Neural cell (in vitro differentiated cells): Measurements from ENCODE around the gene KBTBD12. TPM values are rescaled to one million over a fixed set of nuclear protein-coding genes. Genes with fewer than 3 reads are reported as not detected.

Experiments
- H2AFZ ChIP-seq: fragments of 200-600, 300-800 bp; sonication (generic), shearing (Covaris generic); 2 replicates; pipeline ENCODE4 v1.6.0; 2014; ENCODE audit warnings: low read depth, mild to moderate bottlenecking, antibody characterized with exemption, low read length, moderate library complexity
- H3F3A ChIP-seq: fragments of 200-600 bp; shearing (Covaris generic); 2 replicates; pipeline ENCODE4 v1.6.1; 2016; ENCODE audit warnings: mild to moderate bottlenecking, moderate library complexity, mixed read lengths, antibody characterized with exemption, low read length; ENCODE audit not compliant: insufficient read depth, poor library complexity, severe bottlenecking
- H3K27ac ChIP-seq: fragments of 200-600, 300-800 bp; sonication (generic), shearing (Covaris generic); 2 replicates; pipeline ENCODE4 v1.5.1; 2014; ENCODE audit warnings: mild to moderate bottlenecking, low read length, moderate library complexity
- H3K27me3 ChIP-seq: fragments of 300-800, 200-600 bp; sonication (generic), shearing (Covaris generic); 2 replicates; pipeline ENCODE4 v1.6.0; 2014; ENCODE audit warnings: mild to moderate bottlenecking, low read depth, low read length, moderate library complexity; ENCODE audit not compliant: insufficient read depth
- H3K36me3 ChIP-seq: fragments of 300-800, 200-600 bp; sonication (generic), shearing (Covaris generic); 2 replicates; pipeline ENCODE4 v1.5.1; 2014; ENCODE audit warnings: mild to moderate bottlenecking, antibody characterized with exemption, low read length, moderate library complexity; ENCODE audit not compliant: insufficient read depth
- H3K4me2 ChIP-seq: fragments of 300-800, 200-600 bp; sonication (generic), shearing (Covaris generic); 2 replicates; pipeline ENCODE4 v1.6.0; 2014; ENCODE audit warnings: mild to moderate bottlenecking, low read length
- H3K4me3 ChIP-seq: fragments of 300-800, 200-600 bp; sonication (generic), shearing (Covaris generic); 2 replicates; pipeline ENCODE4 v1.5.1; 2014; ENCODE audit warnings: mild to moderate bottlenecking, low read length, moderate library complexity
- H3K79me2 ChIP-seq: fragments of 200-600 bp; shearing (Covaris generic); replicated peaks from 2 replicates; pipeline ENCODE4 v1.6.0; 2014; ENCODE audit warnings: mild to moderate bottlenecking, low read length, moderate library complexity; ENCODE audit not compliant: insufficient read depth
- H3K9ac ChIP-seq: fragments of 300-800, 200-600 bp; sonication (generic), shearing (Covaris generic); 2 replicates; pipeline ENCODE4 v1.6.1; 2016; ENCODE audit warnings: mild to moderate bottlenecking, low read length, mixed read lengths
- H3K9me2 ChIP-seq: fragments of 200-600 bp; shearing (Covaris generic); 2 replicates; pipeline ENCODE4 v1.6.1; 2016; ENCODE audit warnings: mild to moderate bottlenecking, low read length, mixed read lengths; ENCODE audit not compliant: insufficient read depth
- H3K9me3 ChIP-seq: fragments of 200-600, 300-800 bp; sonication (generic), shearing (Covaris generic); 2 replicates; pipeline ENCODE4 v1.6.1; 2016; ENCODE audit warnings: mild to moderate bottlenecking, mixed run types, low read length, moderate library complexity, mixed read lengths
- H4K20me1 ChIP-seq: fragments of 200-600 bp; shearing (Covaris generic); 2 replicates; pipeline ENCODE4 v1.6.1; 2016; ENCODE audit warnings: mild to moderate bottlenecking, mixed run types; ENCODE audit not compliant: insufficient read depth
- EP300 ChIP-seq: fragments of 450-650 bp; conservative IDR thresholded peaks from 2 replicates; pipeline ENCODE4 v1.6.1; 2014; ENCODE audit warnings: antibody characterized with exemption, mild to moderate bottlenecking, moderate library complexity; ENCODE audit not compliant: poor library complexity, severe bottlenecking
- EZH2 ChIP-seq: fragments of 200-600, 300-800 bp; shearing (Covaris generic), sonication (generic); IDR thresholded peaks from 2 replicates; pipeline ENCODE4 v1.6.1; 2014; ENCODE audit warnings: antibody characterized with exemption, low read length, borderline replicate concordance, mild to moderate bottlenecking; ENCODE audit not compliant: insufficient read depth, poor library complexity, severe bottlenecking
- MXI1 ChIP-seq: fragments of 450-650 bp; conservative IDR thresholded peaks from 2 replicates; pipeline ENCODE4 v1.6.1; 2014; ENCODE audit warnings: antibody characterized with exemption, mild to moderate bottlenecking; ENCODE audit not compliant: poor library complexity, severe bottlenecking
- POLR2AphosphoS5 ChIP-seq: IDR thresholded peaks from 2 replicates; pipeline ENCODE4 v1.6.1; 2012
- RAD21 ChIP-seq: fragments of 450-650 bp; conservative IDR thresholded peaks from 2 replicates; pipeline ENCODE4 v1.6.1; 2014; ENCODE audit warnings: antibody characterized with exemption, mild to moderate bottlenecking, moderate library complexity
- SMC3 ChIP-seq: fragments of 450-650 bp; conservative IDR thresholded peaks from 2 replicates; pipeline ENCODE4 v1.6.1; 2014; ENCODE audit warnings: antibody characterized with exemption, mild to moderate bottlenecking, moderate library complexity; ENCODE audit not compliant: poor library complexity
- TAF1 ChIP-seq: IDR thresholded peaks from 2 replicates; pipeline ENCODE4 v1.6.1; 2012; ENCODE audit warnings: low read depth
- polyA plus RNA-seq: library from polyadenylated mRNA; depleted of rRNA; stranded (reverse); fragments of >200 nt; gene quantifications from 2 replicates; pipeline ENCODE4 v1.2.3, GENCODE V29; 2014
- TF ChIP-seq, protein P1 (sequence below): fragments of 450-650 bp; IDR thresholded peaks from 2 replicates; pipeline ENCODE4 v1.5.1; 2014; ENCODE audit warnings: antibody characterized with exemption, mild to moderate bottlenecking, moderate library complexity; ENCODE audit not compliant: poor library complexity, severe bottlenecking
- TF ChIP-seq, protein P2 (sequence below): IDR thresholded peaks from 2 replicates; pipeline ENCODE4 v1.6.1; 2012; ENCODE audit warnings: borderline replicate concordance

Gene KBTBD12
- polyA plus RNA-seq, 1 donor from 2014 or later = not detected

DNA sequence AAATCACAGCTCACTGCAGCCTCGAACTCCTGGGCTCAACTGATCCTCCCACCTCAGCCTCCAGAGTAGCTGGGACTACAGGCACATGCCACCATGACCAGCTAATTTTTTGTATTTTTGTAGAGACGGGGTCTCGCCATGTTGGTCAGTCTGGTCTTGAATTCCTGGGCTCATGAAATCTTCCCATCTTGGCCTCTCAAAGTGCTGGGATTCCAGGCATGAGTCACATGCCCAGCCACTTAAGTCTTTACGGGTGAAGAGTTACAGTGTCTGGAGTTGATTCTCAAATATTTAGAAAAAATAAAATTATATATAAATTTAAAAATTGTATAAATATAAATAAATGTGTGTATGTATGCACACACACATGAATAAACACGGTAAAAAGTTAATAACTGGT is 14.5 kb upstream of the KBTBD12 start:
- Histone ChIP-seq H3K36me3 (no peaks in the 10 kb centered on the region), H3K4me2 (no peak overlapping the region), H3K9ac (no peak overlapping the region), H3K9me2 (no peaks in the 10 kb centered on the region), H3K27ac (no peak overlapping the region), H4K20me1 (no peaks in the 10 kb centered on the region), H2AFZ (no peak overlapping the region), H3K9me3 (no peaks in the 10 kb centered on the region), H3K4me3 (no peak overlapping the region), H3K27me3 (no peaks in the 10 kb centered on the region), H3K79me2 (no peaks in the 10 kb centered on the region), H3F3A (no peaks in the 10 kb centered on the region)
- no peak for TF ChIP-seq EZH2
- no peak for TF ChIP-seq SMC3
- no peak for TF ChIP-seq MXI1
- TF ChIP-seq RAD21 = no peak
- TF ChIP-seq POLR2AphosphoS5 = no peak
- TF ChIP-seq, protein P1, sequence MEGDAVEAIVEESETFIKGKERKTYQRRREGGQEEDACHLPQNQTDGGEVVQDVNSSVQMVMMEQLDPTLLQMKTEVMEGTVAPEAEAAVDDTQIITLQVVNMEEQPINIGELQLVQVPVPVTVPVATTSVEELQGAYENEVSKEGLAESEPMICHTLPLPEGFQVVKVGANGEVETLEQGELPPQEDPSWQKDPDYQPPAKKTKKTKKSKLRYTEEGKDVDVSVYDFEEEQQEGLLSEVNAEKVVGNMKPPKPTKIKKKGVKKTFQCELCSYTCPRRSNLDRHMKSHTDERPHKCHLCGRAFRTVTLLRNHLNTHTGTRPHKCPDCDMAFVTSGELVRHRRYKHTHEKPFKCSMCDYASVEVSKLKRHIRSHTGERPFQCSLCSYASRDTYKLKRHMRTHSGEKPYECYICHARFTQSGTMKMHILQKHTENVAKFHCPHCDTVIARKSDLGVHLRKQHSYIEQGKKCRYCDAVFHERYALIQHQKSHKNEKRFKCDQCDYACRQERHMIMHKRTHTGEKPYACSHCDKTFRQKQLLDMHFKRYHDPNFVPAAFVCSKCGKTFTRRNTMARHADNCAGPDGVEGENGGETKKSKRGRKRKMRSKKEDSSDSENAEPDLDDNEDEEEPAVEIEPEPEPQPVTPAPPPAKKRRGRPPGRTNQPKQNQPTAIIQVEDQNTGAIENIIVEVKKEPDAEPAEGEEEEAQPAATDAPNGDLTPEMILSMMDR = no peak
- TF ChIP-seq, protein P2, sequence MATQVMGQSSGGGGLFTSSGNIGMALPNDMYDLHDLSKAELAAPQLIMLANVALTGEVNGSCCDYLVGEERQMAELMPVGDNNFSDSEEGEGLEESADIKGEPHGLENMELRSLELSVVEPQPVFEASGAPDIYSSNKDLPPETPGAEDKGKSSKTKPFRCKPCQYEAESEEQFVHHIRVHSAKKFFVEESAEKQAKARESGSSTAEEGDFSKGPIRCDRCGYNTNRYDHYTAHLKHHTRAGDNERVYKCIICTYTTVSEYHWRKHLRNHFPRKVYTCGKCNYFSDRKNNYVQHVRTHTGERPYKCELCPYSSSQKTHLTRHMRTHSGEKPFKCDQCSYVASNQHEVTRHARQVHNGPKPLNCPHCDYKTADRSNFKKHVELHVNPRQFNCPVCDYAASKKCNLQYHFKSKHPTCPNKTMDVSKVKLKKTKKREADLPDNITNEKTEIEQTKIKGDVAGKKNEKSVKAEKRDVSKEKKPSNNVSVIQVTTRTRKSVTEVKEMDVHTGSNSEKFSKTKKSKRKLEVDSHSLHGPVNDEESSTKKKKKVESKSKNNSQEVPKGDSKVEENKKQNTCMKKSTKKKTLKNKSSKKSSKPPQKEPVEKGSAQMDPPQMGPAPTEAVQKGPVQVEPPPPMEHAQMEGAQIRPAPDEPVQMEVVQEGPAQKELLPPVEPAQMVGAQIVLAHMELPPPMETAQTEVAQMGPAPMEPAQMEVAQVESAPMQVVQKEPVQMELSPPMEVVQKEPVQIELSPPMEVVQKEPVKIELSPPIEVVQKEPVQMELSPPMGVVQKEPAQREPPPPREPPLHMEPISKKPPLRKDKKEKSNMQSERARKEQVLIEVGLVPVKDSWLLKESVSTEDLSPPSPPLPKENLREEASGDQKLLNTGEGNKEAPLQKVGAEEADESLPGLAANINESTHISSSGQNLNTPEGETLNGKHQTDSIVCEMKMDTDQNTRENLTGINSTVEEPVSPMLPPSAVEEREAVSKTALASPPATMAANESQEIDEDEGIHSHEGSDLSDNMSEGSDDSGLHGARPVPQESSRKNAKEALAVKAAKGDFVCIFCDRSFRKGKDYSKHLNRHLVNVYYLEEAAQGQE = no peak
- no peak for TF ChIP-seq EP300
- no peak for TF ChIP-seq TAF1

DNA sequence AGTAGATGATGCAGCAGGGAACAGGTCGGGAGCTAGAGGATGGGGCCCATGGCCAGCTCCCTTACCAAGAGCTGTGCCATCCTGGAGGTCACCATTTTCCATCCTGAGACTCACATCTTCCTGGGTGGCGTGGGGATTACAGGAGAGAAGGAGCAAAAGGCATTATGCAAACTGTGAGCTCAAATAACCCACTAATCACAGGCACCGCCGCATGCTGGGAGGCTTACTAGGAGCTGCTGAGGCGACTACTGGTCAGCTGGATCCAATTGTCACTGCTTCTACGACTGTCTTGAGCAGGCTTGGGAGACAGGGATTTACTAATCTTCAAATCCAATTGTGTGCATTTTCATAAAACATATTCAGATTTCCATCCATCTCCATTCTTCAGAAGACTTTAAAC is 12.5 kb upstream of the KBTBD12 start:
- Histone ChIP-seq H3K9me2 (no peaks in the 10 kb centered on the region), H3K4me3 (no peak overlapping the region), H4K20me1 (no peaks in the 10 kb centered on the region), H3K36me3 (no peaks in the 10 kb centered on the region), H3K4me2 (no peak overlapping the region), H3K27me3 (no peaks in the 10 kb centered on the region), H3K9me3 (no peaks in the 10 kb centered on the region), H3F3A (no peaks in the 10 kb centered on the region), H3K79me2 (no peaks in the 10 kb centered on the region), H2AFZ (no peak overlapping the region), H3K27ac (no peak overlapping the region), H3K9ac (no peak overlapping the region)
- TF ChIP-seq SMC3 = no peak
- TF ChIP-seq RAD21 = no peak
- TF ChIP-seq, protein P2 = no peak
- TF ChIP-seq EP300 = no peak
- TF ChIP-seq, protein P1 = no peak
- TF ChIP-seq EZH2 = no peak
- no peak for TF ChIP-seq MXI1
- TF ChIP-seq TAF1 = no peak
